SKM-1 treated with dmso at 0.1 percent for 144 hours (cell line): Measurements from ENCODE around the gene KDM2B.

ENCODE experiments used
- DNase-seq: peaks from one replicate; lab custom pipeline; 2025; ENCODE audit not compliant: unreplicated experiment; lab: John Stamatoyannopoulos, UW

The KDM2B gene

GRCh38 chr12:121580959-121581685 is at the start of gene KDM2B:
TSS of gene KDM2B (minus strand) at chr12:121581023. CDS start at chr12:121580911, 112 bp downstream.
- no peak for DNase-seq

GRCh38 chr12:121628536-121628935 is 47.7 kb upstream of the KDM2B start:
- no peak for DNase-seq

- DNase-seq: no peak
Measured at GRCh38 chr12:121628037-121628436, 47.2 kb upstream of the KDM2B start.

GRCh38 chr12:121626853-121627640 is 46.2 kb upstream of the KDM2B start:
- no peak for DNase-seq

- DNase-seq: peak; percentile 49
Measured at GRCh38 chr12:121626087-121626852, 45.4 kb upstream of the KDM2B start, which contains the start of gene ORAI1. TSS of gene ORAI1 (plus strand) at chr12:121626530.

GRCh38 chr12:121620333-121620891 is 39.6 kb upstream of the KDM2B start:
- DNase-seq: no peak

- no peak for DNase-seq
Measured at GRCh38 chr12:121618659-121619233, 37.9 kb upstream of the KDM2B start.

GRCh38 chr12:121614872-121615467 is 34.1 kb upstream of the KDM2B start:
- no peak for DNase-seq

- no peak for DNase-seq
Measured at GRCh38 chr12:121613462-121613861, 32.6 kb upstream of the KDM2B start.

GRCh38 chr12:121611306-121611705 is 30.5 kb upstream of the KDM2B start:
- no peak for DNase-seq

GRCh38 chr12:121610239-121611149 is 29.7 kb upstream of the KDM2B start:
- no peak for DNase-seq

GRCh38 chr12:121608301-121608700 is 27.5 kb upstream of the KDM2B start:
- no peak for DNase-seq

GRCh38 chr12:121603581-121603980 is 22.8 kb upstream of the KDM2B start:
- no peak for DNase-seq

- DNase-seq: no peak
Measured at GRCh38 chr12:121602766-121603165, 21.9 kb upstream of the KDM2B start.

- DNase-seq: no peak
Measured at GRCh38 chr12:121600702-121601336, 20.0 kb upstream of the KDM2B start.

GRCh38 chr12:121596526-121596925 is 15.7 kb upstream of the KDM2B start:
- DNase-seq: no peak

GRCh38 chr12:121595520-121595919 is 14.7 kb upstream of the KDM2B start:
- DNase-seq: no peak

- DNase-seq: no peak
Measured at GRCh38 chr12:121592320-121592719, 11.5 kb upstream of the KDM2B start.
